ENCODE results near the gene MKNK2. TPM values are rescaled to one million over a fixed set of nuclear protein-coding genes. Genes with fewer than 3 reads are reported as not detected.

MKNK2 gene
- total and polyA plus RNA-seq, 12 donors, result 107 to 260 (median 144) TPM

GRCh38 chr19:2033115-2033824, 17.8 kb downstream of the MKNK2 start:
- Histone ChIP-seq H3K4me3 (no peak overlapping the region), H3K9me3 (peaks cover 0 to 17% (median 9%) of the 10 kb centered on the region in 11 donors), H3K27ac (peak overlapping the region; percentile 59 to 97 (median 96)), H3K27me3 (no peaks in the 10 kb centered on the region), H3K4me1 (peaks cover 12 to 46% (median 22%) of the 10 kb centered on the region in 9 donors), H3K36me3 (peaks cover 0 to 9% (median 2%) of the 10 kb centered on the region in 9 donors)
- 91 to 94% methylated on average over 6 of the region's 6 CpGs for WGBS, 2 donors
- DNase-seq (no peak), ATAC-seq (no peak)
- no peak for TF ChIP-seq CTCF (IDR thresholded peaks at IDR 0.05)
- intact Hi-C loops (cut with DNase I), result no loop called here

GRCh38 chr19:2032296-2032941, 18.6 kb downstream of the MKNK2 start:
- DNase-seq (peak; percentile 92 to 94), ATAC-seq (peak; percentile 90 to 96 (median 94))
- 8 to 12% methylated on average over 19 of the region's 19 CpGs for WGBS, 2 donors
- H3K27me3 ChIP-seq, result no peaks in the 10 kb centered on the region
- H3K27ac ChIP-seq, result peak overlapping the region; percentile 87 to 97 (median 96)
- peaks cover 0 to under 1% (median 0%) of the 10 kb centered on the region in 9 donors for H3K36me3 ChIP-seq
- H3K9me3 ChIP-seq, result peaks cover 0 to 17% (median 9%) of the 10 kb centered on the region in 11 donors
- H3K4me3 ChIP-seq, result peak overlapping the region in 5 of 10 donors; percentile 2 to 24 (median 15)
- no peak for TF ChIP-seq CTCF (IDR thresholded peaks at IDR 0.05)
- intact Hi-C loops (cut with DNase I), result no loop called here
- peaks cover 12 to 53% (median 23%) of the 10 kb centered on the region in 9 donors for H3K4me1 ChIP-seq

- Histone ChIP-seq H3K4me1 (peaks cover 8 to 37% (median 16%) of the 10 kb centered on the region in 9 donors), H3K27ac (no peak overlapping the region), H3K9me3 (peaks cover 0 to 6% (median 0%) of the 10 kb centered on the region in 11 donors), H3K4me3 (no peak overlapping the region), H3K27me3 (no peaks in the 10 kb centered on the region), H3K36me3 (no peaks in the 10 kb centered on the region)
- WGBS, 2 donors, result 77 to 81% methylated on average over 9 of the region's 9 CpGs
- DNase-seq (no peak), ATAC-seq (no peak)
- no peak for TF ChIP-seq CTCF (IDR thresholded peaks at IDR 0.05)
- intact Hi-C loops (cut with DNase I), result no loop called here
Measured at GRCh38 chr19:2027361-2027760, 23.7 kb downstream of the MKNK2 start.

DNA sequence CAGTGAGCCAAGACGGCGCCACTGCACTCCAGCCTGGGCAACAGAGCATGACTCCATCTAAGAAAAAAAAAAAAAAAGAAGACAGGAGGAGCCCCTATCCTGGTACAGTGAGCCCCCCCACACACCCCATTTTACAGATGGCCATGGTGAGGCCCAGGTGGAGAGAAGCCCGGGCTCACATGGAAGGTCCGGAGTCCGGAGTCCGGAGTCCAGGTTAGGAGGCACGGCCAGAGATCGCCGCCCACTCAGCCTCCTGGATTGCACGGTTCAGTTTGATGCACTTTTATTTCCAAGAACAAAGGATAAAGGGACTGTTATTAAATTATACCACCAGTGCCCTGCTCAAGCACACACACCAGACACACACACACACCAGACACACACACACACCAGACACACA, 24.3 kb downstream of the MKNK2 start:
- H3K36me3 ChIP-seq, result no peaks in the 10 kb centered on the region
- H3K27ac ChIP-seq, result no peak overlapping the region
- no peak for DNase-seq
- H3K27me3 ChIP-seq, result no peaks in the 10 kb centered on the region
- H3K4me1 ChIP-seq, result peaks cover 2 to 31% (median 10%) of the 10 kb centered on the region in 9 donors
- no peak for TF ChIP-seq CTCF (IDR thresholded peaks at IDR 0.05)
- peaks cover 0 to 6% (median 0%) of the 10 kb centered on the region in 11 donors for H3K9me3 ChIP-seq
- no peak overlapping the region for H3K4me3 ChIP-seq
- WGBS, 2 donors, result 93 to 97% methylated on average over 10 of the region's 10 CpGs
- intact Hi-C loops (cut with DNase I), result no loop called here
- ATAC-seq, result no peak

Data from heart right ventricle (tissue), 16 donors.